GM19351 (cell line): ENCODE data around the gene BBLN.

Source experiments
- ATAC-seq: cut with Tn5 transposase; IDR thresholded peaks from one replicate; pipeline ENCODE4 v1.9.1; 2021; ENCODE audit warnings: mild to moderate bottlenecking, moderate library complexity; ENCODE audit not compliant: unreplicated experiment

Gene BBLN

DNA sequence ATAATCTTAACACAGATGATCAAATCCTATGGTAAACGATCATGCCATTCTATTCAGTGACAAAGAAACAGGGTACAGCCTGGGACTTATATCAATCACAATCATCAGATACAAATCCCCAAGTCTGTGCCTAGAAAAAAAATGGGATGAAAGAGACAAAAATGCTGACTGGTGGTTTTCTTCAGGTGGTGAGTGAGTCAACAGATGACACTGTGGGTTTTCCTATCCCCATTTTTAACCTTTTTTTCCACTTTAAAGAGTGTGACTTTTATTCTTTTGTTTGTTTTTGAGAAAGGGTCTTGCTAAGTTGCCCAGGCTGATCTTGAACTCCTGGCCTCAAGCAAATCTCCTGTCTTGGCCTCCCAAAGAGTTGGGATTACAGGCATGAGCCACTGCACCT is 28.1 kb downstream of the BBLN start:
- ATAC-seq: no peak

DNA sequence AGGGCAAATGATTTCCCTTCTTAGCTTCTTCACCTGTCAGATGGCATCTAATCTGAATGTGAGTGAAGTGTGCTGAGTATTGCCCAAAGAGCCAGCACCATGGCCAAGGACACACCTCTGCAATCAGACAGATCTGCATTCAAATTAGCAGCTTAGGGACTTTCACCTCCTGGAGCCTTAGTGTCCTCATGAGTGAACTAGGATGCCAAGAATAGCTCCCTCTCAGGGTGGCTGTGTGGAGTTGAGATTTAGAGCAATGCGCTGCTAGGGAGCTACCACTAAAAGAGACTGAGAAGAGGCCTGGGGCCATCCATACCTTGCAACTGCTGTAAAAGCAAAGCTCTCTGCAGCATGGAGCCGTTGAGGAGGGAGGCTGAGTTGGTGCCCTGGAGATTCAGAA is 29.9 kb downstream of the BBLN start:
- no peak for ATAC-seq

DNA sequence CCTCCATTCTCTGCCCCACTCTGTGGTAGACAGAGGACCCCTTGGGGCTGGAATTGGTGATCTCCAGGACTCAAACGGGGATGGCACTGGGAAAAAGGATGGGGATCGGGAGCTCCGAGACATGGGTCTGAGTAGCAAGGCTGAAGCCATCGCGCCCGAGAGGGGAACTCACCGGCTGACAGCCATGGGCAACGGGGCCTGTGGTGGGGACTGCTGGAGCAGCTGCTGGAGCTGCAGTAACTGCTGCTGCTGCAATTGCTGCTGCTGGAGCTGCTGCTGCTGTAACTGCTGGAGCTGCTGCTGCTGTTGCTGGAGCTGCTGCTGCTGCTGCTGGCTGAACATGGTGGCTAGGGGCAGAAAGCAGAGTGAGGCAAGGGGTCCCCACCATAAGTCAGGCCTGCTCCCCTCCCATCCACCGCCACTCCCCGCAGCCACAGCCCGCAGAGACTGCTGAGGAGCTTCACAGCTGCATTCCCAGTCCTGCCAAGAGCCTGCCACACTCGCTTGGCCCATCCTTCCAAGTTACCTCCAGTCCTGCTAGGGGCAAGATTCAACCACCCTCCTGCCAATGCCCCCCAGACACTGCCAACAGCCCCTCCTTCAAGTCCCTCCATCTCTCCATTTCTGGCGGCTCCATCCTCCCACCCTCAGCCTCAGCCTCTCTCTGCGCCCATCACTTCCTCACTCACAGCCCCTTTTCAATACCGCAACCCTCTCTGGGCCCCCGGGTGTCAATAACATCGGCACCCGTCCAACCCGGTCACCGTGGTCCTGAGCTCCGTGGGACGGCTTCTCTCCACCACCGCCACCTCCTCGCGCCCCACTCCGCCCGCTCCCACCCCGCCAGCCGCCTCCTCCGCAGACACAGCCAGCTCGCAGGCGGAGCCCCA is 30.7 kb downstream of the BBLN start:
- ATAC-seq: peak; percentile 40

DNA sequence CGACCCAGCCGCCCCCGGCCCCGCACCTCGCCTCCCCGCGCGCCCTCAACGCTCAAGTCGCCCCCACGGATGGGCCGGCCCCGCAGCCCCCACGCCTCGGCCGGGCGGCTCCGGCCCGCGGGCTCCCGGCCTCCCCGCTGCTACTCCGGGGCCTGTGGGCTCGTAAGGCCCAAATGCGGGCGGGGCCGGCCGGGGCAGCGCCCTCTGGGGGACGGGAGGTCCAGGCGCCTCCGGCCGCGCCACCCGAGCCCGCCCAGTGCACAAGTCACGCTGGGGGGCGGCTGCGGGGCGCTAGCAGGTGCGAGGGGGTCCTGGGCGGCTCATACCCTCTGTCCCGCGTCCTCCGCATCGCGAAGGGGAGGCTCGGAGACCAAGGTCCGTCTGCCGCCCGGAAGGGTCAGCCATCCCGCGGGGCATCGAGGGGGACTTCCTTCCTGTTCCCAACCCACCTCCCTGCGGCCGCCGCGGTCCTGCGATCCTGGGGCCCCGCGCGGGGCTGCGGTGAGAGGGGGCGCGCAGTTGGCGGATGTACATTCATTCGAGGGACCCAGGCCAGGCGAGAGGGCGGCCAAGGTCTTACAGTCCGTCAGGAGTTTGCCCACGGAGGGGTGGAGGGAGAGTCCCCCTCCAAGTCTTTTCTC is 31.5 kb downstream of the BBLN start, which contains the start of gene CIZ1:
CIZ1 (minus strand) TSS at position 167 of the 641 bp plus-strand sequence. CDS start 715 bp downstream, outside the sequence.
- peak; percentile 72 for ATAC-seq

DNA sequence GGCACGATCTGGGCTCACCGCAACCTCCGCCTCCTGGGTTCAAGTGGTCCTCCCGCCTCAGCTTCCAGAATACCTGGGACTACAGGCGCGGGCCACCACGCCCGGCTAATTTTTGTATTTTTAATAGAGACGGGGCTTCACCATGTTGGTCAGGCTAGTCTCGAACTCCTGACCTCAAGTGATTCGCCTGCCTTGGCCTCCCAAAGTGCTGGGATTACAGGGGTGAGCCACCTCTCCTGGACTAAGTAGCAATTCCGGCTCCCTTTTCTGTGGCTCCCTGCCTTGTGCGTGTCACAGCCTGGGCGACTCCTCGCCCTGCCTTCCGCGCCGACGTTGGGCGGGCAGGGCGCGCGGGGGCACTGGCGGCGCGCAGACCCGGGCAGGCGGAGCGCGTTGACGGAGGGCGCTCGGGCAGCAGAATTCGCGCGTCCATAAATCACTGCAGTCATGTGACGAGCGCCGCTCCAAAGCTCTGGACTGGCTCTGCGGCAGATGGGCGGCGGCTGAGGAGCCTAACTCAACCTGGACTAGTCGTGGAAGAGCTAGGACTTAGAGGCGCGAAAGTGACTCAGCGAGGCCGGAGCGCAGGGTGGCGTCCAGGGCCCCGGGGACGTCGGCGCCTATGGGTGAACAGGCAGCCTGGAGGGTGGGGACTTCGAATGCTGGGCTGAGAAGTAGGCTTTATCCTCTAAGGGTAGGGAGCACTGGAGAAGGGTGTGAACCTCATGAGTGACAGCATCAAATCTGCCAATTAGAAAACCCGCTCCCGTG is 32.7 kb downstream of the BBLN start:
- no peak for ATAC-seq

DNA sequence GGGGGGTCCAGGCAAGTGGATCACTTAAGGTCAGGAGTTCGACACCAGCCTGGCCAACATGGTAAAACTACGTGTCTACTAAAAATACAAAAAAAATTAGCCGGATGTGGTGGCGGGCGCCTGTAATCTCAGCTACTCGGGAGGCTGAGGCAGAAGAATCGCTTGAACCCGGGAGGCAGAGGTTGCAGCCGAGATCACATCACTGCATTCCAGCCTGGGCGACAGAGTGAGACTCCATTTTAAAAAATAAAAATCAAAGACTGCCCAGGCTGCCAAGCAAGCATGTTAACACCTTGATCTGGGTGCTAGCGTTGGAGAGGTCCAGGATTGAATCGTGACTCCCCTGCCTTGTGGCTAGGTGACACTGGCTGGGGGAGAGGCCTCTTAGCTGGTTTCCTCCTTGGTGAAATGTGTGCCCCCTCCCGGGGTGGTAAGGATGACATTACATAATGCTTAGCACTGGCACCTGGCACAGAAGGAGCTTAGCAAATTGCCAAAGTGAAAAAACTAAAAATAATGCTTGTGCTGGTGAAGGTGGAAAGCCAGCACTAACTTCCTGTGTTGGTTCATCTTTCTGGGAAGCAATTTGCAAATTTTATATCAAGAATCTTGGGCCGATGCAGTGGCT is 33.5 kb downstream of the BBLN start:
- ATAC-seq: no peak

DNA sequence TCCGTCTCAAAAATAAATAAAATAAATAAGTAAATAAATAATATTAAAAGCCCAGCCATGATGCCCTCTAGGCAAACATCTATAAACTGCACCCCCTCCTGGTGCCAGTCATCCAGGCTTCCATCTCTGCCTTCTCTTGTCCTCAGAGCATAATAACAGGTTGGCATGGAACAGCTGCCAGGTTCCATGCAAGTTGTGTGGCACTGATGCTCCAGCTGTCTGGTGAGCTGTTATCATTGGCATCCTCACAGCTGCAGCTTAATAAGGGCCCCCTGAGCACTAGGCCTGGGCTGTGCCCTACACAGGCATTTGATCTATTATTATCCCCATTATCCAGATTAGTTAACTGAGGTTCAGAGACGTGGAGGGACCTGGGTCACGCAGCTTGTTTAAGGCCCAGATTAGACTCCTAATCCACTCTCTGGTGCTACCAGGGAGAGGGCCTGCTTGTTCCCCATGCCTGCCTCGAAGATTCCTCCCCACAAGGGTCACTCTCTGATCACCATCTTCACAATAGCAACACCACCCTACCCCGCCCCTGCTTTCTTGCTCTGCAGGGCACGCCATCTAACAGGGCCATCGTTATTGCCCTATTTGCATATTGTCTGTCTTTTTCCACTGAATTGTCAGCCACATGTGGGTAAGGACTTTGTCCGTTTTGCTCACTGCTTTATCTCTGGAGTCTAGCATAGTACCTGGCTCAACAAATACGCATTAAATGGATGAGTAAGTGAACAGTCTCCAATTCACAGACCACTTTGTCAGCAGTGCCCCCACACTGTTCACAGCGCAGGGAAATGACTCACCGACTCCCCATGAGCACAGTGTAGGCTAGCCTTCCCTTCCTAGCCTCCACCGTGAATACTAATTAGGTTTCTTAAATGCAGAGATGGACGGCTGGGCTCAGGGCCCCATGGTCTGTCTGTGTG is 41.6 kb downstream of the BBLN start:
- ATAC-seq: no peak

DNA sequence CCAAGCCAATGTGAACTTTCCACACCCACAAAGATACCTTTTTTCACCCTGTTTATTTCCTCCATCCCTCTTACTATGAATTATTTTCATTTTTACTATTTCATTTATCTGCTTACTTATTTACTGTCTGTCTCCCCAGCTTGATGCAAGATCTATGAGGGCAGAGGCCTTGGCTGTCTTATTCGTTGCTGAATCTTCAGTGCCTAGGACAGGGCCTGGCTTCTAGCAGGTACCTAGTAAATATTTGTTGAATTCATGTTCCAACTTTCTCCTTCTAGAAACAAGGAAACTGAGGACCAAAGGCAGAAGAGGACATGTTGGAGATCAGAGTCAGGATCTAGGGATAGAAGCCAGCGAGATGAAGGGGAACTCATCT is 42.6 kb downstream of the BBLN start:
- ATAC-seq: no peak

DNA sequence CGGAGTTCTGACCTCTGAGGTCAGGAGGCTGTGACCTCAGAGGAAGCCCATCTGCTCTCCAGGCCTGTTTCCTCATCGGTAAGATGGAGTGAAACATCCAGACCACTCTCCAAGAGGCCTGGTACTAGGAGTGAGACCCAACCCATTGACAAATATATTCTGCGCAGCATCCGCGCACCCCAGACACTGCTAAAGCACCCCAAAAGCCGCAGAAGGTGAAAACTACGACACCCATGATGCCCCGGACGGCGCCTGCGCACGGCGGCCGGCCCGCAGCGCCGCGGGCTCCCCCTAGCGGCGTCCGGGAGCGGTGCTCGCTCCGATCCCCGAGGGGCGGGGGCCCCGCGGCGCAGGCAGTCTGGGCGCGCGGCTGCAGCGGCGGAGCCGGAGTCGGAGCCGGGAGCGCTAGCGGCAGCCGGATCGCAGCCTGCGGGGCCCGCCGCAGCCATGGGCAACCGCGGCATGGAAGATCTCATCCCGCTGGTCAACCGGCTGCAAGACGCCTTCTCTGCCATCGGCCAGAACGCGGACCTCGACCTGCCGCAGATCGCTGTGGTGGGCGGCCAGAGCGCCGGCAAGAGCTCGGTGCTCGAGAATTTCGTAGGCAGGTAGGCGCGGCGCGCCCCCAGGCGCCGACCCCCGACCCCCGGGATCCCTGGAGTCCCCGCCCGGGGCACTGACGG is 43.1 kb downstream of the BBLN start, which contains the start of gene DNM1:
DNM1 (plus strand) TSS at position 356 of the 683 bp plus-strand sequence; CDS start at position 448, 92 bp downstream.
- ATAC-seq: peak; percentile 77

DNA sequence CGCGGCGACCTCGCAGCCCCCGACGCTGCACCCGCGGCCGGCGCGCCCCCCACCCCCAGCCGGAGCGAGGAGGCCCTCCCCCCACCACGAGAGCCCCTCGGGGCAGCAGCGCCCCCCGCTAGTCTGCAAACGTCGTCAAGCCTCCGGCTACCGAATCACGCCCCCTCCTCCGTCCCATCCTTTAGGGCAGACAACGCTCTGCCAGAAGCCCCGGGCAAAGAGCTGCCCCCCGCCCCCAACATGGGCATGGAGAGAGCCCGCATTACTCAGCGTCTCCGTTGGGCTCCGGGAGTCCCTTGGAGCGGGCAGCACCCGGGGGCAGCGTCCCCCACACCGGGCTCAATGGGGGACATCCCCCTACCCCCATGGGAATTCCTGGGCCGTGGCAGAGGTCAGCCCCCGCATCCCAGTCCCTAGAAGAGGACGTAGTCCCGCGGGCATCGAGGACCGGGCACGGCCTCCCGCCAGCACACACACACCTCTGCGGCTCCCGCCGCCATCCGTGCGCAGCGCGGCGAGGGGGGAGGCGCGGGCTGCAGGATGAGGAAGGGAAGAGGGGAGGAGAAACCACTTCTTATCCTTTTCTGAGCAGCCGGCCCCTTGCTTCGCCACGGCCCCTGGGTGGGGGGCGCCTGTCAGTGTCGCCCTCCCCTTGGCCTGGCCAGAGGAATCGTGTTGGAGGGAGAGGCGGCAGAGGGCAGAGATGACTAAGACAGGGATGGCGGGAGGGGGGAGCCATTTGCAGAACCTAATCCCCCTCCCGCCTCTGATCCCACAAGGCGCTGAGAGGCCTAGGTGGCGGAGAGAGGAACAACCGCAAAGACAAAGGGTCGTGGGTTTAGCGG is 43.9 kb downstream of the BBLN start:
- no peak for ATAC-seq

DNA sequence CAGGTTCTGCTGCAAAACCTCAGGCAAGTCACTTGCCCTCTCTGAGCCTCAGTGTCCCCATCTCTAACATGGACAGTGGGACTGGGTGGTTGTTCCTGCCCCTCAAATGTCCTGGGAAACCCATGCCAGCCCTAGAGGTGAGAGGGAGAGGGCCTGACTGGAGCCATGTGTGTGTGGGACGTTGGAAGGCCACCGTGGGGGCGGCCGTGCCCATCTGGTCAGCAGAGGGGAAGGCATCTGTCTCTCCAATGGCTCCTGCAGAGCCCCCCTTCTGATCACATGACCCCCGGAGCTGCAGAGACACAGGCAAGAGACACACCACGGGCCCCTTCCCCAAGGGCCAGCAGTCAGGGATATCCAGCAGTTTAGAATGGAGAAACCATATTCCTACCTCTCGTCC is 44.8 kb downstream of the BBLN start:
- no peak for ATAC-seq

DNA sequence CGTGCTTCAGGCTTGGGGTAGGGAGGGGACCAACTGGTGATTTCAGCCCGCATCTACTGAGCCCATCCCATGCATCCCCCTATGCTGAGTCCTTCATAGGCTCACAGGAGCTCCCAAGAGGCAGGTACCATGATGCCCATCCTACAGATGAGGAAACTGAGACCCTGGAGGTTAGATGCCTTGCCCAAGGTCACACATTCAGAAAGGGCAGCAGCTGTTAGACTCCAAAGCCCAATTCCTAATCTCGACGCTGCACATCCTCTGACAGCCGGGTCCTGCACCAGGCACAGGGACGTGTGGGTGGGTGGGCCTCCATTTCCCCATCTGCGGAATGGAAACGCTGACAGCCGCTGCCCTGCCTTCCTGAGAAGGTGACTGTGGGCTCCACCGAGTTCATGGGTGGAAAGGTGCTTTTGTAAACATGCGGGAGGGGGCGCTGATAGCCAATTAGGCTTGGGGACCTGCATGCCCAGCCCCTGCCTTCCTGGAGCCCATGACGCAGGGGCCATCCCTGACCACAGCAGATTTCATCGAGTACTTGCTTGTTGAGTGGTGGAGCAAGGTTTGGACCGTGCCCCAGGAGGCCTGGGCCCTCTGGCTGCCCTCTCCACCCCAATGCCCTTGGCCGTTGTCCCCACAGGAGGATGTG is 45.4 kb downstream of the BBLN start:
- no peak for ATAC-seq

DNA sequence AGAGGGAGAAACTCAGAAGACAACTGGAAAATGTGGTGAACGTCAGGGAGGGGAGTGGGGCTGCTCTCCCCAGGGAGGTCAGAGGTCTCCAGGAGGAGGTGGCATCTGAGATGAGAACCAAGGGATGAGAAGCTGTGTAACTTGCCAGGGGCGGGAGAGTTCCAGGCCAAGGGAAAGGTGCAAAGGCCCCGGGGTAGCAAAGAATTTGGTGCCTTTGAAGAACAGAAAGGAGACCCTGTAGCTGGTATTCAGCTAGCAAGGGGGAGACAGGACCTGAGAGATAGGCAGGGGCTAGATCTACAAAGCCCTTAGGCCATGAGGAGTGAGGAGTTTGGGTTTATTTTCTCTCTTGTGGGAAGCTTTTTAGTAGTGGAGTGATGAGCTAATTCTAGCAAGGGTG is 46.4 kb downstream of the BBLN start:
- ATAC-seq: no peak

DNA sequence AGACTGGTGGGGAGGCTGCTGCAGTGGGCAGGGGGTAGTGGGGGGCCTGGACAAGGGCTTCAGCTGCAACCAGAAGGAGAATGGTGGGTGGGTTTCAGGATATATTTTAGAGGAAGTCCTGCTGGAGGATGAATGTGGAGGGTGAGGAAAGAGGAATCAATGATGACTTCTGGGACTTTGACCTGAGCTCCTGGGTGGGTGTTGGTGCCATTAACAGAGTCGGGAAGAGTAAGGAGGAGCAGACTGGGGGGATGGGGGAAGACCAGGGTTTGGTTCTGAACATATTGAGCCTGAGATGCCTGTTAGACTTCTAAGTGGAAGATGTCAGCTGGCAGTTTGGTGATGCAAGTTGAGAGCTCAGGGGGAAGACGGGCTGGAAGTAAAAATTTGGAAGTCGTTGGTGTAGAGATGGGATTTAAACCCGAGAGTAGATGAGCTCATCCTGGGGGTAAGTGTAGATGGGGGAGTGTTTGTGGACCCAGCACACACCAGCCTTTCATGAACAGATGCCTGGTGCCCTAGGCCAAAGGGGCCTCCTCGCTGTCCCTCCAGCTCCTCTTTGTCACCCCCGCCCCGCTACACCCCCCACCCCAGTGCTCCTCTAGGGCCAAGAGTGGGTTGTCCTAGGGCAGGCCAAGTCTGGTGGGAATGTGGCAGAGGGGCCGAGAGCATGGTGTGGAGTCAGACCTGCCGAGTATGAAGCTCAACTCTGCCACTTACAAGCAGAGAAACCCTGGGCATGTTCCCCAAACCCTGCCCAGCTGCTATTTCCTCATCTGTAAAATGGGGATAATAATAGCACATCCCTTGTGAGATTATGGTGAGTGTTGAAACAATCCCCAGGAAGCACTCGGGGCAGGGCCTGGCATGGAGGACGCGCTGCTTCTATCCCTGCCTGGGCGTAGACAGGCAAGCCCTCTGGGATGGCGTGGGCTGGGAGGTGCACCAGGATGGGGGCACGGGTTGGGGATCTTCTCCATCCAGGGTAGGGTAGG is 47.1 kb downstream of the BBLN start:
- no peak for ATAC-seq

DNA sequence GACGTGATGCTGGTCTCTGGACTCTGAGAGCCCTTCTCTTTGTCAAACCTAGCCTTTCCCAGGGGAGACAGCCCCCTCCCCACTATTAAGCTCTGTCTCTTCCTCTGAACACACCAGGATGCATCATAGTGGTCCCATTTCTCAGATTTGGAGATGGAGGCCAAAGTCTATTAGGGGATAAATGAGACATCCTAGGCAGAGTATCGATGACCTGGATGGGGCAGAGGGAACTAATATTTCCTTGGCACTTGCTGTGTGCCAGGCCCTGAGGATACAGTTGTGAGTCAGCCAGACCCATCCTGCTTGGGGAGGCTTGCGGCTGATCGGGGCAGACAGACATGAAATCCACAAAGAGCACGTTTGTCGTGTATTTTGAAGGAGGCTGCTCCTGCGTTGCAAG is 48.3 kb downstream of the BBLN start:
- no peak for ATAC-seq

DNA sequence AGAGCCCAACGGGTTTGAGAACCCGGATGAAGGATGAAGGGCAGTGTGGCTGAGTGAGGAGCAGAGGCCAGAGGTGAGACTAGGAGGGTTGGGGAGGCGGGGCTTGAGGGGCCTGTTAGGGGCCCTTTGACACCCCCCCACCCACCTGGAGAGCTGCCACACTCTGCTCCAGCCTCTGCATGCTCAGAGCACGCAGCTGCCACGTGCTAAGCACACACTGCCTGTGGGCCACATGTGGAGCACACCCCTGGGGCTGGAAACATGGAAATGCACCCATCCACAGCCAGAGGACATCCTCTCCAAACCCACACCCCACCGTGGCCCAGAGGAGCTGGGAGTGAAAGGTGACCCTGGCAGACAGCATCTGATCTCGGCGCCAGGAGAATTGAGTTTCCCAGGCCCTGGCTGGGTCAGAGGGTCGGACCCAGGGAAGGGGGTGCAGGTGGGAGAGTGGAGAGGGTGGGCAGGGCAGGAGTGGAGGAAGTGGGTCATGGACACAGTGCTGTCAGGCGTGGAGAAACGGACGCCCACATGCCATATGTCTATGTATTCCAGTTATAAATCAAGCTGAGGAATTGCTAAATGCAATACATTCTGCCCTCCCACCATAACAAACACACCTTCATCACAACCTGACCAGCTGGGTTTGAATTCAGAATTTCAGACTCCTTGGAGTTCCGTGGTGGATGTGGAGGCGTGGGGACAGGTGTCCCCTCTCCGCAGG is 49.0 kb downstream of the BBLN start:
- no peak for ATAC-seq
